Activated T-cell treated with anti-CD3 and anti-CD28 coated beads, Interleukin-2, amount 50 U/mL, for 1 hour (primary cell): ENCODE data around the gene OR52N1.

ENCODE experiments used
- DNase-seq: peaks from one replicate; pipeline ENCODE4 v3.0.0-alpha.2; 2020

The OR52N1 gene

DNA sequence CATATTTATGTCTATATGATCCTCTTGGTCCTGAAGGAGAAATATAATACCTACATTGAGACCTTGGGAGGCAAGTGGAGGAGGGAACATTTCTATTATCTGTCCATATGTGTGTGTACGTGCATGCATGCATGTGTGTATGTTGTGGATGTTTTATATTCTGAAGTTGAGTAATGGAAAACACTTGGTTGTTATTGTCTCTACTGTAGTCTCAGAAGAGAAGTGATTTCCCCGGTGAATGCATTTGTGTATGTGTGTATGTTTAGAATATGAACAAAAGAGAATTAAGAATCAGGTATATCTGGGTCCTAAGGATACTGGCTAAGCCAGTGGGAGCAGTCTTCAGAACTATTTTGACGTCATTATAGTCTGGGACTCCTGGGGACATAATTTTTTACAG lies at the start of gene OR52N1:
OR52N1 (minus strand) TSS at position 101 of the 400 bp plus-strand sequence. CDS start 2,449 bp downstream, outside the sequence.
- no peak for DNase-seq

DNA sequence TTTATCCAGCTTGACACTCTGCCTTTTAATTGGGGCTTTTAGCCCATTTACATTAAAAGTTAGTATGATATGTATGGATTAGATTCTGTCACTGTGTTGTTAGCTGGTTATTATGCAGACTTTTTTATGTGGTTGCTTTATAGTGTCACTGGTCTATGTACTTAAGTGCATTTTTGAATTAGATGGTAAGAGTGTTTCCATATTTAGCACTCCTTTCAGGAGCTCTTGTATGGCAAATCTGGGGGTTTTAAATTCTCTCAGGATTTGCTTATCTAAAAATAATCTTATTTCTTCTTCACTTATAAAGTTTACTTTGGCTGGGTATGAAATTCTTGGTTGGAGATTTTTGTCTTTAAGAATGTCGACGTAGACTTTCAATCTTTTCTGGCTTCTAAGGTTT lies 46.6 kb upstream of the OR52N1 start:
- DNase-seq = no peak

DNA sequence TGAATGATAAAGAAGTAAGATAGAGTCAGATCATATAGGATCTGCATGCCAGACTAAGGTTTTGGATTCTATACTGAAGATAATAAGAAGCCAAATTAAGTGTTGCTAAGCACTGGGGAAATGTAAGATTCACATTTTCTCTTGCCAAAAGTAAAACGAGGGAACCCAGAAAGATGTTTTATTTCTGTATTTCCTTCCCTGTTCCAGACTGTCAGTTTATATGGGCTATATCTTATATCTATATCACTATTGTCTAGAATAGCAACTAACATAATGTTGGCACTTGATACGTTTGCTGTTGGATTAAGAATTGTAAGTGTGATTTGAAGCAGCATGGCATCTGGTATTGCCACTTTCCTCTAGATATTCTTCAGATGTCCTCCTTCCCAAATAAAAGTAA lies 42.4 kb upstream of the OR52N1 start:
- no peak for DNase-seq

DNA sequence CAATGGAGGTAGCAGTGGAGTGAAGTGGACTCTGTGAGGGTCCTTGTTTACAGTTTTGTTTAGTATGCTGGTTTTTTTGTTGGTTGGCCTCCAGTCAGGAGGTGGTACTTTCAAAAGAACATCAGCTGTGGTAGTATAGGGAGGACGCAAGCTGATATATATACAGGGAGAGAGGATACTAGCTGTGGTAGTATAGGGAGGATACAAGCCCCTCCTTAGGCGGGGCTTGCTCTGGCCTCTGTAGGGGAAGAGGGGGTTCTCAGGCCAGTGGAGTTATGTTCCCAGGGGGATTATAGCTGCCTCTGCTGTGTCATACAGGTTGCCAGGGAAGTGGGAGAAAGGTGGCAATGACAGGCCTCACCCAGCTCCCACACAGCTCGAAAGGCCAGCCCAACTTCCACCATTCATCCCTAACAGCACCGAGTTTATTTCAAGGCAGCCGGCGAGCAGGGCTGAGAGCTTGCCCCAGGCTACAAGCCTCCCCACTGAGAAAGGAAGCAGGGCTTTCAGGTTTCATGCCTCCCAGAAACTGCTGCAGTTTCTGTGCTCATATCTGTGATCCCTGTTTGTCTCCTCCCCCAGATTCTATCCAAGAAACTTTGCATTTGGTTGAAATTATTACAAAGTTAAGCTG lies 40.2 kb upstream of the OR52N1 start:
- no peak for DNase-seq

DNA sequence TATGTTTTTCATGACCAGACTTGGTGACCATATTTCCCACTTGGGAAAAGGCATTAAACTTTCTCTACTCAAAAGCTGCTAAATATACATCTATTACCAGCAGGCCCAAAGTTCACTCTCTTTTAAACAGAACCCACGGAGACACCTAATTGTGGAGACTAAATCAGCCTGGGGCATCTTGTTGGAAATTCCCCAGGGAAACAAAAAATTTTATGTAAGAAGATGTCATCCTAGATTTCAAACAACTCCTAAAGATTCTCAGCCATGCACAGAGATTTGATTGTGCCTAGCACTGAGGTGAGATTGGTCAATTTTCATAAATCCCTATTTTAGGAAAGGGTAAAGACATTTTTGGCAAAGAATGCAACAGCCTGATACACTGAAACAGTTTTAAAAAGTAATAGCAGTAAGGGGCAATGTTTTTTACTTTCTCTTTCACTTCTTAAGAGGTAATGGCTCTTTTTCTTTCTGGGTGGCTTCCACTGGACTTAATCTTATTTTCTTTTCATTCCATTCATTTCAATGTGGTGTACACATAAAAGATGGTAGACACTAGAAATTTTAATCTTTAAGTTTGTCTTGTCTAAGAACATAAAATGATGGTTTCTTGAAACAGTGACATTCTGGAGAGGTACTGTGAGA lies 27.3 kb upstream of the OR52N1 start:
- DNase-seq = no peak

DNA sequence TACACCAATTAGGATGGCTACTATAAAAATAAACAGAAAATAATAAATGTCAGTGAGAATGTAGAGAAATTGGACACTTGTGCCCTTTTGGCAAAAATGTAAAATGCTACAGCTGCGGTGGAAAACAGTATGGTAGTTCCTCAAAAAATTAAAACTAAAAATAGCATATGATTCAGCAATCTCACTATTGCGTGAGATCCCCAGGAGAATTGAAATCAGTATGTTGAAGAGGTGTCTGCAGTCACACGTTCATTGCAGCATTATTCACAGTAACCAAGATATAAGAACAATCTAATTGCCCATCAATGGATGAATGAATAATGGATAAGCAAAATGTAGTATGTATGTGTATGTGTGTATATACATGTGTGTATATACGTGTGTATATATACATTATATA lies 24.5 kb upstream of the OR52N1 start:
- no peak for DNase-seq

DNA sequence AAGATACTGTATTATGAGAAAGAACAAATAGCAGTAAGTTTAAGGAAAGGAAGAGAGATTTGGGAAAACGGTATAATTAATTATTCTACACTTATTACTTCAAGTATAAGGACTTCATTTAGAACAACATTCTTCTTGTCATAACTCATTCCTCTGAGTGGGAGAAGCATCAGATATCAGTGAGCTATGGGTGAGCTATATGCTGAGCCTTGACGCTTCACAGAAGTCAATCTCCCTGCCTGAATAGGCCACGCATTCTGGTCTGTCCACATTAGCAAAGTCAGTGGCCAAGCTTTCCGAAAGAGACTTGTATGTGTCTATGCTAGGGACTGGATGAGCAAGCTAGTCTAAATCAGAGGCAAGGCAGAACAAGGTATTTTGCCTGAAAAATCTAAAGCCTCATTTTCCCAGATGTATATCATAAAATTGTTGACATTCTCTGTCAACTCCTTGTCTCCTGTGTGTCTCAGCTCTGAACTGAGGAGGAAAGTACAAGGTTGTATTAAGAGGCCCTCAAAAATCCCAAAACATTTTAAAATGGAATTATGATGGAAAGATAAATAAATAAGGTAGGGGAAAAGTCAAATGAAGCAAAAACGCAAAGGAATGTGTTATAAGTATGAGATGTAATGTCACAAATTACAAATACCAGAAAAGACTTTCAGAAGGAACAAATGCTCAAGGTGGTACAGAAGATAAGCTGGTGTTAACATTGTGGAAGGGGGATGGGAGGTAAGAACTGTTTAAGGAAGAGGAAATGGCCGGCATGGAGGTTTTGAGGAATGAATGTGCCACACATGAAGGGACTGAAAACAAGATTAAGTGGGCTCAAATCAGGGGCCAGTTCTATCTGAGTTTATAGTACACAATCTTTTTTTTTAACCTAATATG lies 19.1 kb upstream of the OR52N1 start:
- no peak for DNase-seq

DNA sequence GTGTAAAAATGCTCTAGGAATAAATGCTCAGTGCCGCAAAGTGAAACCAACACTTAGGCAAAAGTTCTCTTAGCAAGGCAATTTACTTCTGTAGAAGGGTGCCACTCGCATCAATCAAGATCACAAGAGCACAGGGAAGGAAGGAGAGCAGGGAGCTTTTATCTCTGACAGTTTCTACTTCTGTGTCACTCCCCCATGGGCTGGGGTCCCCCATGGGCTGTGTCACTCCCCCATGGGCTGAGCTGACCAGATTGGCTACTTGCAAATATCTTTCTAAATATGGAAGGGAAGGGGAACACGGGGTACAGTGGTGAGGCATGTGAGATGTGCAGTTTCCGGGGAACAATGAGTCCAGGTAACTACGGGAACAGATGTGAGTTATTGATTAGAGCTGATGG lies 18.1 kb upstream of the OR52N1 start:
- no peak for DNase-seq

DNA sequence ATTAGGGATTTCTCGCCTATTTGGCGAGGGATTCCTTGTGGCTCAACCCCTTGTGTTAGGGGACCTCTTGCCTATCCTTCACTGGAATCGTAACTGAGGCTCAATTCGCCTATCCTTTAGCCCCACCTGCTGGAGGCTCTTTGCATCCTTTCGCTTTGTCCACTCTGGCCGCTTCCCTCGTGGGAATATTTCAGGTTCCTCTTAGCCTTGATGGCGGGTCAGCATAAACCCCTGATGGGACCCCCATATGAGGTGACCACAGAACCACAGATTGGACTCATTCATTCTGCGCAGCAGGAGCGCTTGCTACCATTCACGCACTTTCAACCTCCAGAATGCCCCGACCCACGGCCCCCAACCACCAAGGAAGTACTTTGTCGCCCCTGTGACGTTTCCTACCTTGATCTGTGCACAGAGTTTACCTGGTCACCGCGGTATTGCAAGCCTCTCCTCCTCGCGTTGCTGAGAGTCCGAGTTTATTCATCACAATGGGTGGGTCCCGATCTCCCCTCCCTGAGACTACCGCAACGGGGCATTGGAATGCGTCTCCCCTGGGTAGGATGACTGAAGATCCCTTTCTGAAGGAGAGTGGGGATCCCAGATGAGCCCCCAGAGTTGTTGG lies 17.5 kb upstream of the OR52N1 start, which contains the start of gene OR52N2:
OR52N2 (plus strand) TSS at position 425 of the 622 bp plus-strand sequence. CDS start 11,412 bp downstream, outside the sequence.
- peak; percentile 69 for DNase-seq

DNA sequence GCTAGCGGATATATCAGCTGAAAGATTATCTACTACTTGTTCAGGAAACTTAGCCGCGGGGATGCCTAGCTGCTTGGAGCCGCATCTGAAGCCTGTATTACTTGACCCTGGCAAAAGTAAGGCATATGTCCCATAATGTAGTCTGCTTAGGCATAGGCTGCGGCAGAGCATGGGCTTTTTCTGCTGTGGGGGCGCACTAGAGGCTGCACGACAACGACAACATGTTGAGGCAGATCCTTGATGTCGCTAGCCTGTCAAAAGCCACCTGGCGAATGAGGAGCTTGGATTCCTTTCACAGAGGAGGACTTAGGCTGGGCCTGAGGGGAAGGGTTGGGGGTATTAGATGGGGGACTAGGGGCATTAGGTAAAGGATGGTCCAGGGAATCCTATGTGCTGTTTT lies 16.5 kb upstream of the OR52N1 start:
- no peak for DNase-seq

DNA sequence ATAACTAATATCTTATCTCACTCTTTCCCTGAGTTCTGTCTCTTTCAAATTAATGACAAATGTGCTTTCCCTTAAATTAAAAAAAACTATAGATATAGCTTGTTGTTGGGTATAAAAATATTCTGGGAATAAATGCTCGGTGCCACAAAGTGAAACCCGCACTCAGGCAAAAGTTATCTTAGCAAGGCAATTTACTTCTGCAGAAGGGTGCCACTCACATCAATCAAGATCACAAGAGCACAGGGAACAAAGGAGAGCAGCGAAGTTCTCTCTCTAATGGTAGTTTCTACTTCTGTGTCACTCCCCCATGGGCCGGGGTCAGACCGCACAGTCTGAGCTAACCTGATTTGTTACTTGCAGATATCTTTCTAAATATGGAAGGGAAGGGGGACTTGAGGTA lies 12.9 kb upstream of the OR52N1 start:
- DNase-seq = no peak

DNA sequence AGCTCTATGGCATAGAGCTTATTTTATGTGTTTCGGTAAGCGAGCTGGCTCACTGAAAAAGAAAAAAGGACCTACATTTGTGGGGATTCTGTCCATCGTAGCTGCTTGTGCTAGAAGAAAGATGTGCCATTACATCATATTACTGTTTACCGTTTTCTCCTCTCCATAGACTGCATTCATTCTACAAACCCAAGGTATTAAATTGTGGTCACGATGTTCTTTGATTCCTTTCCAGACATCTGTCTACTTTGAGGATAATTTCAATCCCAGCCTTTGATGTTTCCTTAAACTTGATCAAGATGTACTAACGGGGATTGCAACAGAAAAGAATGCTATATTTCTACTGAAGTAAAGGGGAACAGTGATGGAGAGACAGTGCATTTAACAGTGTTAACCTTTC lies 5.5 kb upstream of the OR52N1 start:
- no peak for DNase-seq

DNA sequence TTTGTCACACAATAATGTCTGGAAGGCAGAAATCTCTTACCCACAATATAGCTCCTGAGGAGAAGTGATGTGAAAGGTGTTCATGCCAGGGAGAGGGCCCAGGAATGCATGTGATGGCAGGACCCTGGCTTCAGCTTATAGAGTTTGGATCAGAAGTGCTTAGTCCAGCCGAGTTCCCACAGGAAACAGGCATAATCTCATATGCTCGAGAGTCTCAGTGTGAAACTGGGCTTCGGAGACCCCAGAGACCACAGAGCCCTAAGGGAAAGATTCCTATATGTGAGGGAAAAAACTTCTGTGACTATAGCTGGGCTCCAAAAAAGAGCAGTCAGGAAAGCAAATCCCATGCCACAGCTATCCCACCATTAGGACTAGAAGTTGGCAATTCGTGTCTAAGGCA lies 7.8 kb downstream of the OR52N1 start, which contains the start of gene OR52N5:
OR52N5 (minus strand) TSS at position 101 of the 400 bp plus-strand sequence. CDS start 4,721 bp downstream, outside the sequence.
- no peak for DNase-seq

DNA sequence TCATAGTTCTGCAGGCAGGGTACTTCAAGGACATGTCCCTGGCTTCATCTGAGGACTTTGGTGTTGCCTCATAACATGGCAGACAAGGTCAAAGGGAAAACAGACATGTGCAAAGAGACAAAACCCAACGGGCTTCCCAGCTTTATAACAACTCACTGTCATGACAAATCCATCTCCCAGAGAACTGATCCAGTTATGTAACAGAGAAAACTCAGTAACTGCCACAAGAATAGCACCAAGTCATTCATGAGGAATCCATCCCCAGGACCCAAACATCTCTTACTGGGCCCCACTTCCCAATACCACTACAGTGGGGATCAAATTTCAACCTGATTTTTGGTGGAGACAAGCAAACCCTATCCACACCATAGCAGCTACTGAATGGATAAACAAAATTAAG lies 24.0 kb downstream of the OR52N1 start:
- no peak for DNase-seq

DNA sequence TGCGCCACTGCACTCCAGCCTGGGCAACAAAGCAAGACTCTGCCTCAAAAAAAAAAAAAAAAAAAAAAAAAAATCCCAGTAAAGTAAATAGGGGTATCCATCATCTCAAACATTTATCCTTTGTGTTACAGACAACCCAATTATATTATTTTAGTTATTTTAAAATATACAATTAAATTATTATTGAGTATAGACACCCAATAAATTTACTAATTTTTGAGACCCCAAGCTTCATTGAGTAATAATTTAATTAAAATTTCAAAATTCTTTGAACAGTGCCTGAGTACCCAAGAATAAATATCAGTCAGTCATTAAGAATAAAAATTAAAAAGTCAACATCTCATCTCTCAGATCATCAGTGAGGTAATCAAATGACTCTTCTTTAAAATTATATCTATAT lies 37.1 kb downstream of the OR52N1 start, which contains the start of gene OR52N4:
OR52N4 (plus strand) TSS at position 301 of the 400 bp plus-strand sequence. CDS start 498 bp downstream, outside the sequence.
- DNase-seq = no peak

DNA sequence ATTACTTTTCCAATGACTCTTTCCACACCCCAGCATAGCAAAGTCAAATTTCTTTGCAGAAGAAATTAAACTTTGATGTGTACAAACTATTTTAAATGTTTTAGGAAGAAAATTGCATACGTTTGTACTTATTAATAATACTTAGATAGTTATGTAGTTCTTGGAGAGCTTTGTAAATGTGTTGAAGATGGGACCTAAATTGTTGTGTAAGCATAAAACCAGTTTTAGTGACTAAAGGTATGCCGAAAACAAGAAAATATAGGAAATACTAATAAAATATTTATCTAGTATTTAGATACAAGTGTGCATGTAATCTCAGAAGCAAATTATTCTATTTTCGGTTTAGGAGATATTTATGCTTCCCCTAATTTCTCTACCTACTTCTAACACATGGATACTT lies 41.2 kb downstream of the OR52N1 start:
- no peak for DNase-seq

DNA sequence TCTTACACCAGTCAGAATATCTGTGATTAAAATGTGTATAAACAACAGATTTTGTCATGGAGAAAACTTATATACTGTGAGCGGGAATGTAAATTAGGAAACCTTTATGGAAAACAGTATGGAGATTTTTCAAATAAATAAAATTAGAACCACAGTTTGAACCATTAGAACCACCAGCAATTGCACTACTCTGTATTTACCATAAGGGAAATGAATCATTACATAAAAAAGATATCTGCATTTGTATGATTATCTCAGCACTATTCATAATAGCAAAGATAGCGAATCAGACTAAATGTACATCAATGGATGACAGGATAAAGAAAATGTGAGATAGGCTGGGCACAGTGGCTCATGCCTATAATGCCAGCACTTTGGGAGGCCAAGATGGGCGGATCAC lies 44.5 kb downstream of the OR52N1 start:
- DNase-seq = no peak

DNA sequence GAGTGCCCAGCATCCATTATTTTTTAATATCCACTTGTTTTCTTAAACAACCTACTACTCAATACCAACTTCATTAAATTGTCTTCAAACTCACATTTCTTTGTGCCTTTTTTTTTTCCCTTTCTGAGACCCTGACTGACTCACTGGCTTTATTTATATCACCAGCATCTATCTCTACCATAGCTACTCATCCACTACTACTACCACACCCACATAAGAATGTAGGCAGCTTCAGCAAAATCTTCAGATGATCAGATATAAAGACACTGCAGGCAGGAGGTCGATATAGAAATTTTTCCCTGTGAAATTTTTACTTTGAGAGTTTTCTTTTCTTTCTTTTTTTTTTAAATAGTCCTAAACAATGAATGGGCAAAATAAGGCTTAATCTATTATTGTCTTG lies 52.6 kb downstream of the OR52N1 start:
- no peak for DNase-seq

DNA sequence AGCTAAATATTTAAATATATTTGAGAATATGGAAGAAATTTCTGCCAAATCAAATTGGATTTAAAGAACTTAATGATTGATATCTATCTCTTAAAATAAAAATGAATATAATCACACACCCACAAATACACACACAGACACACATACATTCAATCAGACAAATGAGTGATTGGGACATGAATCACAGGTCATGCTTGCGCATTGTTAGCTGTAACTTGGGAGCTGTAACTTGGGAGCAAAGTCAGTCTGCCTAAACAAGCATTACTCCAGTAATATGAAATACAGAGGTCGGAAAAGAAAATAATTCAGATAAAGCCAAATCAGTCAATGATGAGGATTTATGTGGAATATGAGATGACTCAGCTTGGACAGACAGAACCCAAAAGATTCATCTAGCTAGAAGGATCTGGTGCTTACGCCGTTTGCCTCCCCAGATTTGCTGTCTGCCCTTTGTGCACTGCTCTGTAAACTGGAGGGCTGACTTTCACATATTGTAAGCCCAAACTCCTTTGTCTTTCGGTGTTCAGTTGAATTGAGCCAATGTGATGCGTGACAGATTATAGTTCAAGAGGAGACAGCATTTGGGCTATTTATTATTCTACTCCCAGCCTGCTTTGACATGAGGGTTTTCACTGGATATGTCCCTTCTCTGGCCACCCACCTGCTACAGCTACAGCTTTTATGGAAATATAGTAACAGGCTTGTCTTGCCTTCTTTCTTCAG lies 53.2 kb downstream of the OR52N1 start:
- no peak for DNase-seq

DNA sequence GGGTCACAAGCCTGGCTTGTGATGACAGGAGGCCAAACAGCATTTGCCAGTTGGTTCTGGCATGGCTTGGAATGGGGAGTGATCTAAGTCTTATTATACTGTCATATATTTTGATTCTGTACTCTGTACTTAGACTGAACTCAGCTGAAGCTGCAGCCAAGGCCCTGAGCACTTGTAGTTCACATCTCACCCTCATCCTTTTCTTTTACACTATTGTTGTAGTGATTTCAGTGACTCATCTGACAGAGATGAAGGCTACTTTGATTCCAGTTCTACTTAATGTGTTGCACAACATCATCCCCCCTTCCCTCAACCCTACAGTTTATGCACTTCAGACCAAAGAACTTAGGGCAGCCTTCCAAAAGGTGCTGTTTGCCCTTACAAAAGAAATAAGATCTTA lies 54.0 kb downstream of the OR52N1 start:
- DNase-seq = no peak
